ENCODE measurements around the gene ADGRD2.

The ADGRD2 gene

GRCh38 chr9:124442826-124443225 is 7.4 kb upstream of the ADGRD2 start:
- H3K4me3 ChIP-seq (replicated peaks; ENCODE audit: low read depth, low read length) = no peak overlapping the region
- TF ChIP-seq, protein P1, sequence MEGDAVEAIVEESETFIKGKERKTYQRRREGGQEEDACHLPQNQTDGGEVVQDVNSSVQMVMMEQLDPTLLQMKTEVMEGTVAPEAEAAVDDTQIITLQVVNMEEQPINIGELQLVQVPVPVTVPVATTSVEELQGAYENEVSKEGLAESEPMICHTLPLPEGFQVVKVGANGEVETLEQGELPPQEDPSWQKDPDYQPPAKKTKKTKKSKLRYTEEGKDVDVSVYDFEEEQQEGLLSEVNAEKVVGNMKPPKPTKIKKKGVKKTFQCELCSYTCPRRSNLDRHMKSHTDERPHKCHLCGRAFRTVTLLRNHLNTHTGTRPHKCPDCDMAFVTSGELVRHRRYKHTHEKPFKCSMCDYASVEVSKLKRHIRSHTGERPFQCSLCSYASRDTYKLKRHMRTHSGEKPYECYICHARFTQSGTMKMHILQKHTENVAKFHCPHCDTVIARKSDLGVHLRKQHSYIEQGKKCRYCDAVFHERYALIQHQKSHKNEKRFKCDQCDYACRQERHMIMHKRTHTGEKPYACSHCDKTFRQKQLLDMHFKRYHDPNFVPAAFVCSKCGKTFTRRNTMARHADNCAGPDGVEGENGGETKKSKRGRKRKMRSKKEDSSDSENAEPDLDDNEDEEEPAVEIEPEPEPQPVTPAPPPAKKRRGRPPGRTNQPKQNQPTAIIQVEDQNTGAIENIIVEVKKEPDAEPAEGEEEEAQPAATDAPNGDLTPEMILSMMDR (IDR thresholded peaks at IDR 0.05; ENCODE audit: low read length, missing control alignments) = no peak
- DNase-seq (ENCODE audit: low read depth) = no peak

DNA sequence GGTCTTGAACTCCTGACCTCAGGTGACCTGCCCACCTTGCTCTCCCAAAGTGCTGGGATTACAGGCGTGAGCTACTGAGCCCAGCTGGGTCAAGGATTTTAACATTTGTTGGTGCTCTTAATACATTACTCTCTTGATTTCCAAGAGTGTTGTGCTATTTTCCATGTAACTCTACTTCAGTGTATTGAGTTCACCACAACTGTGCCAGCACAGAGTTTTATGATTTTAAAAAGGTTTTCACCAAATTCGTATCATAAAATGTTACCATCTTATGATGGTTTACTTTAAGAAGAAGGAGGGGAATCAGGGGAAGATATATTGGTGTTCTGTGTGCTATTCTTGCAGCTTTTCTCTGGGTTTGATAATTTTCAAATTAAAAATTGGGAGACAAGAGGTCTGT is 6.6 kb upstream of the ADGRD2 start:
- TF ChIP-seq, protein P1 (IDR thresholded peaks at IDR 0.05; ENCODE audit: low read length, missing control alignments) = no peak
- H3K4me3 ChIP-seq (replicated peaks; ENCODE audit: low read depth, low read length) = no peak overlapping the region
- DNase-seq (ENCODE audit: low read depth) = no peak

GRCh38 chr9:124444166-124444565 is 6.1 kb upstream of the ADGRD2 start:
- DNase-seq (ENCODE audit: low read depth) = no peak
- TF ChIP-seq, protein P1 (IDR thresholded peaks at IDR 0.05; ENCODE audit: low read length, missing control alignments) = no peak
- no peak overlapping the region for H3K4me3 ChIP-seq (replicated peaks; ENCODE audit: low read depth, low read length)

GRCh38 chr9:124447297-124447661 is 3.0 kb upstream of the ADGRD2 start:
- TF ChIP-seq, protein P1 (IDR thresholded peaks at IDR 0.05; ENCODE audit: low read length, missing control alignments) = no peak
- no peak for DNase-seq (ENCODE audit: low read depth)
- no peak overlapping the region for H3K4me3 ChIP-seq (replicated peaks; ENCODE audit: low read depth, low read length)

- TF ChIP-seq, protein P1 (IDR thresholded peaks at IDR 0.05; ENCODE audit: low read length, missing control alignments) = no peak
- H3K4me3 ChIP-seq (replicated peaks; ENCODE audit: low read depth, low read length) = no peak overlapping the region
- no peak for DNase-seq (ENCODE audit: low read depth)
Observed at GRCh38 chr9:124448019-124448418, 2.2 kb upstream of the ADGRD2 start.

GRCh38 chr9:124449381-124450151 is 685 bp upstream of the ADGRD2 start:
- no peak overlapping the region for H3K4me3 ChIP-seq (replicated peaks; ENCODE audit: low read depth, low read length)
- TF ChIP-seq, protein P1 (IDR thresholded peaks at IDR 0.05; ENCODE audit: low read length, missing control alignments) = no peak
- DNase-seq (ENCODE audit: low read depth) = no peak
